GM12865 (cell line): ENCODE results near the gene SYT1.

Experiments used
- DNase-seq: peaks from one replicate; pipeline ENCODE4 v3.0.0; 2010; ENCODE audit warnings: low read depth
- H3K4me3 ChIP-seq: 2 replicates; pipeline ENCODE4 v1.5.1; 2011; ENCODE audit warnings: mild to moderate bottlenecking, low read depth, low read length, control low read depth
- CTCF ChIP-seq: IDR thresholded peaks from 2 replicates; pipeline ENCODE4 v1.5.1; 2011; ENCODE audit warnings: low read length, control low read depth, low read depth, inconsistent platforms; ENCODE audit not compliant: insufficient read depth; ENCODE audit errors: missing control alignments

SYT1 gene

DNA sequence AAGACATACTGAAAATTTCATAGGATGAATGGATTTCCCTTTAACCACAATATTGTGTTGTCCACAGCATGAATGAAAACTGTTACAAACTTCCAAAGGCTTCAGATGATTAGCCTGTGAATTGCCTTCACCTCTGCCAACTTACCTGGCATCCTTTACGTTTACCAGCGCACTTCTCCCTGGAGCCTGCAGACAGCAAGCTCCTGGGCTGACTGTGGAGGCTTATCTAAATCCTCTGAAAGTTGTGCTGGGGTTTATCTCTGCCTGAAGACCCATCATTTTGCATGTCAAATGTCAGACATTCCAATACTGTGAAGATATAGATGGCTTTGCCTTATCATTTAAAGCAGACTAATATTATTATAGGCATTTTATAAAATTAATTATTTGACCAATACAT, 403.0 kb downstream of the SYT1 start:
- H3K4me3 ChIP-seq = no peak overlapping the region
- no peak for DNase-seq
- TF ChIP-seq CTCF = no peak

DNA sequence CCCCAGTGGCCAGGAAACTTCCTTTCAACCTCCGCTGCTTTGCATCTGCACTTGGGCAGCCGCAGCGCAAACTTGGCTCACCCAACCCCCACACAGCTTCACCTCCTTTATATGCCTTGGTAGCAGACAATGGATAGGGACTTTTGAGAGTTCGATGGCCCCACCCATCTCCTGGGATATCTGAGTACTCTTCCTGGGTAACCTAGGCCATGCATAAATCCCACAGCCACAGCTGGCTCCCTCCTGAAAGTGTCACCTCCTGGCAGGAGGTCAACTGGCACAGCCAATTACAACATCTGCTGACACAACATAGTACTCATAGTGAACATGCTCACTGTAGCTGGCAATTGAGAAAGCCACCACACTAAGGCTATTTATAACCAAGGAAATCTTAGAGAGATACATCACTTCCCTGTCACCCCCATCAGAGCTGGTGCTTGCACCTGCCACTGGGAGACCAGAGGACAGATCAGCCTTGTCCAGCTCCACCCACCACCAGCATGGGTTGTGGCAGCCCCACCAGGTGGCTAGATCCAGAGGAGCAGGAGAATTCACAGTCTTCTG, 410.0 kb downstream of the SYT1 start:
- H3K4me3 ChIP-seq = no peak overlapping the region
- no peak for TF ChIP-seq CTCF
- DNase-seq = peak; percentile 4

DNA sequence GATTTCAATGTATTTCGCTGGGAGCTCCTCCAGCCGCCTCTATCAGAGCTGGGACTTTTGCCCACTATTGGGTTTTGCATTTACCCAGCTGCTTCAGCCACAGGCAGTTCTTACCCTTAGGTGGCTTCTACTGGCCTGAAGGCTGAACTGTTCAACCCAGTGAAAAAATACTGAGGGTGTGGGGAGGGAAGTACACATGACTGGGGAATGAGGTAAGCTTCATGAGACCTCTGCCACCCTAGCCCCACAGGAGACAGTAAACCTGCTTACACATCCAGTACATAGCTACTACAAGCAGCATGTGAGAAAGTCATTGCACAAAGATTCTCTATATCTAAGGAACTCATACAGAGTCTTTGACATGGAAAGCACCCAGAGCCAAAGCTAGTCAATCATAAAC, 411.1 kb downstream of the SYT1 start:
- no peak for DNase-seq
- TF ChIP-seq CTCF = no peak
- no peak overlapping the region for H3K4me3 ChIP-seq

DNA sequence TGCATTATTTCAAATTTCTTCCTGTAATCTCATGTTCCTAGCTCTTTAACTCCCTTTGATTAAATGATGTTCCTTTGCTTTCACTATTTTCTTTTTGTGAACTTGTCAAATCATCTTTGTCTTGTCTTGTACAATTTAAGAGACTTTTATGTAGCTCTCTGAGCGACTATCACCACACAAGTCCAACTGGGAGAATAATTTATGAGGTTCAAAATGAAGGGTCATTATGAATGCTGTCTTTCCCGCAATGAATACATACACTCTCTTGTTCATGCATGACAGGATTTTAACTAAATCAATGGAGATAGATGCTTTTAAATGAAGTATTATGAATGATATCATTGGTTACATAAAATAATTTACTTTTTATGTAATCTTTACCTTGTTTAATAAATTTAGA, 418.8 kb downstream of the SYT1 start:
- no peak for DNase-seq
- TF ChIP-seq CTCF = no peak
- H3K4me3 ChIP-seq = no peak overlapping the region

DNA sequence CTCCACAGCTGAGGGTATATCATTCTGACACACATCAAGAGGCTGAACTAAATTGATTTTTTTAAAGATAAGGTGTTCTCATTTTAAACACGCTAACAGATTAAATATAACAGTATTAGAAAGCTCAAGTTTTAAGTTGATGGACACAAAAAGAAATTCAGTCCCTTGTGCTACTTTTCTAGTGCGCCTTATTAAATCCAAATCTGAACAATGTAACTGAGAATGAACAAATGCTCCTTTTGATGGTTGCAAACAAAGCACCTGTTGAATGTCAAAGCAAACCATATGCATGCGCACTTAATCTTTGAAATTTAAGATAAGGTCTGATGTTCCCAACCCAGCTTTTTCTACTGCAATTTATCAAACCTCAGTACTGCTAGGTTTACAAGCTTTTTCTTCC, 424.3 kb downstream of the SYT1 start:
- no peak for DNase-seq
- H3K4me3 ChIP-seq = no peak overlapping the region
- no peak for TF ChIP-seq CTCF

- TF ChIP-seq CTCF = no peak
- H3K4me3 ChIP-seq = no peak overlapping the region
- no peak for DNase-seq
Observed at GRCh38 chr12:79291711-79292110, 427.1 kb downstream of the SYT1 start.

DNA sequence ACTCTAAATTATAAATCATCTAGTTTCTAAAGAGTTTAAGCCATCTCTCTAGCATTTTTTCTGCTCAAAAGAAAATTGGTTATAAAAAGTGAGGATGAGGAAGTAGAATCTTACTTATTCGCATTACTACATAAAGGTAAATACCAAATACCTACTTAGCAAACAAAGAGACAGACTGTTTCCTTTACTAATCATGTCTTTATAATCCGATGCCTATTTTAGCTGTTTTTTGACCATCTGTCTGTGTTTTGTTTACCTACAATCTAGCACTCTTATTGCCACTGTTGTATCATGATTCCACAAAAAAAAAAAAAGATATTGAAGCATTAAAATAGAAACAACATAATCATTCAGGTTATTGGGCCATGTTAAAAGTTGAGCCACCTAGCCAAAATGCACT, 430.0 kb downstream of the SYT1 start:
- TF ChIP-seq CTCF = no peak
- DNase-seq = no peak
- H3K4me3 ChIP-seq = no peak overlapping the region
